GM21717 (cell line): Measurements from ENCODE around the gene MS4A13.
"Not testable (repeated sequence)": the region's sequence is repeated elsewhere in the genome, so short reads cannot be mapped to it uniquely, and the experiment has no call there.

ENCODE experiments used
- ATAC-seq: cut with Tn5 transposase; IDR thresholded peaks from one replicate; pipeline ENCODE4 v1.9.1; 2021; ENCODE audit warnings: mild to moderate bottlenecking, moderate library complexity; ENCODE audit not compliant: unreplicated experiment

MS4A13 gene

GRCh38 chr11:60530454-60531100 is 15.4 kb downstream of the MS4A13 start:
- ATAC-seq, result no peak

GRCh38 chr11:60532383-60532782 is 17.2 kb downstream of the MS4A13 start:
- not testable (repeated sequence) for ATAC-seq

- ATAC-seq, result not testable (repeated sequence)
Observed at GRCh38 chr11:60538627-60539026, 23.4 kb downstream of the MS4A13 start.

GRCh38 chr11:60544077-60544476 is 28.9 kb downstream of the MS4A13 start:
- no peak for ATAC-seq

- ATAC-seq, result no peak
Observed at GRCh38 chr11:60561254-60561653, 46.1 kb downstream of the MS4A13 start.

GRCh38 chr11:60563553-60564235 is 48.5 kb downstream of the MS4A13 start:
- ATAC-seq, result no peak

GRCh38 chr11:60566776-60567175 is 51.6 kb downstream of the MS4A13 start:
- ATAC-seq, result no peak

- no peak for ATAC-seq
Observed at GRCh38 chr11:60570970-60571369, 55.8 kb downstream of the MS4A13 start.

- no peak for ATAC-seq
Observed at GRCh38 chr11:60589611-60590010, 74.4 kb downstream of the MS4A13 start.
